ENCODE results near the gene CEP170B. TPM values are rescaled to one million over a fixed set of nuclear protein-coding genes. Genes with fewer than 3 reads are reported as not detected.

Gene CEP170B
- total and polyA plus RNA-seq, 2 donors (not counting 1 experiment from before 2014, with no cell fraction given): 4.0 to 13.9 TPM

DNA sequence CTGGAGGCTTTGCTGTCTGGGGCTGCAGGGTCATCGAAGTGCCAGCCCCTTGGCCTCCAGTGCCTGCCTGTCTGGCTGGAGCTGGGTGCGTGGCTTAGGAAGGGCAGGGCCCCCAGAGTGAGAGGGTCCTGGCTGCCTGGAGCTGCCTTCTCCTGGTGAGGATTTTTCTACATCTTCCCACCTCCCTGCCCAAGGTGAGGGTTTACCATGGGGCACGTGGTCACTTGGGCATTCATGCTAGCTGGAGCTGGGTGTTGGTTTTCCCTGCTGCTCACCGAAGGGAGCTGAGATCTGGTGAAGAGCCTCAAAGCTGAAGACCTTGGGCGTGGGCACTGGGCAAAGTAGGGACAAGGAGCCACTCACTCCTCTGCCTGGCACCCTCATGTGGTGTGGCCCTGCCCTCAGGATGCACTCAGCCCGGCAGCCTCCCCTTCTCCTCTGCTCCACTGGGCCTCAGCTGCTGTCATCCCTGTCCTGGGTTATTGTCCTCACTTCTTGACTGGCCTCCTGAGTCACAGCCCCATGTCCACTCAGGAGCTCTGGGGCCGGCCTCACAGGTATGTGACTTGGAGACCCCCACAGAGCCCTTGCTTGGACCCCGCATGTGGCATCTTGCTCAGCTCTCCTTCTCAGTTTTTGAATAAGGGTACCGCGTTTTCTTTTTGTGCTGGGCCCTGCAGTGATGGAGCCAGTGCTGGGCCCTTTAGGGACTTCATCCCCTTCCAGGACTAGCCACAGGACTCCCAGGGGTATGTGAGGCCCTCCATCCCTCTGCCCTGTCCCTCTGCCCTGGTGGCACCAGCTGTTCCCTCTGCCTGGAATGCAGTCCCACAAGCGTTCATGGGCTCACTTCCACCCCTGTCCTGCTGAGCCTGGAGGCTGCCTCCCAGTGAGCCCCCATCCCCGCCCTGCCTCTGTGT, 1.6 kb downstream of the CEP170B start:
- TF ChIP-seq, protein P1, sequence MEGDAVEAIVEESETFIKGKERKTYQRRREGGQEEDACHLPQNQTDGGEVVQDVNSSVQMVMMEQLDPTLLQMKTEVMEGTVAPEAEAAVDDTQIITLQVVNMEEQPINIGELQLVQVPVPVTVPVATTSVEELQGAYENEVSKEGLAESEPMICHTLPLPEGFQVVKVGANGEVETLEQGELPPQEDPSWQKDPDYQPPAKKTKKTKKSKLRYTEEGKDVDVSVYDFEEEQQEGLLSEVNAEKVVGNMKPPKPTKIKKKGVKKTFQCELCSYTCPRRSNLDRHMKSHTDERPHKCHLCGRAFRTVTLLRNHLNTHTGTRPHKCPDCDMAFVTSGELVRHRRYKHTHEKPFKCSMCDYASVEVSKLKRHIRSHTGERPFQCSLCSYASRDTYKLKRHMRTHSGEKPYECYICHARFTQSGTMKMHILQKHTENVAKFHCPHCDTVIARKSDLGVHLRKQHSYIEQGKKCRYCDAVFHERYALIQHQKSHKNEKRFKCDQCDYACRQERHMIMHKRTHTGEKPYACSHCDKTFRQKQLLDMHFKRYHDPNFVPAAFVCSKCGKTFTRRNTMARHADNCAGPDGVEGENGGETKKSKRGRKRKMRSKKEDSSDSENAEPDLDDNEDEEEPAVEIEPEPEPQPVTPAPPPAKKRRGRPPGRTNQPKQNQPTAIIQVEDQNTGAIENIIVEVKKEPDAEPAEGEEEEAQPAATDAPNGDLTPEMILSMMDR (conservative IDR thresholded peaks at IDR 0.05 in 1 of 2, IDR thresholded peaks at IDR 0.05 in 1 of 2; ENCODE audit: low read depth in 1 of 2, low read length in 2 of 2): no peak
- TF ChIP-seq EZH2 (IDR thresholded peaks at IDR 0.05; ENCODE audit: low read length, missing control alignments): no peak
- Histone ChIP-seq H3K79me2 (ENCODE audit: control insufficient read depth, insufficient read depth, low read length) (peaks cover 33% of the 10 kb centered on the region), H2AFZ (ENCODE audit: low read length) (no peak overlapping the region), H3K4me3 (replicated peaks in 1 of 4; ENCODE audit: control extremely low read depth in 1 of 4, insufficient read depth in 1 of 4, low read depth in 3 of 4, low read length in 4 of 4) (peak overlapping the region; percentile 44 to 88 (median 76)), H3K9ac (ENCODE audit: insufficient read depth, low read length) (peak overlapping the region; percentile 82), H3K9me3 (ENCODE audit: control insufficient read depth, insufficient read depth, low read depth, low read length) (no peaks in the 10 kb centered on the region), H3K27me3 (ENCODE audit: control insufficient read depth, insufficient read depth, low read length) (peaks cover 17% of the 10 kb centered on the region), H3K4me2 (ENCODE audit: extremely low read depth, insufficient read depth, low read length) (peak overlapping the region; percentile 92), H4K20me1 (ENCODE audit: control insufficient read depth, extremely low read depth, insufficient read depth, low read length) (no peaks in the 10 kb centered on the region), H3K36me3 (ENCODE audit: control insufficient read depth, insufficient read depth, low read length) (peaks cover 2% of the 10 kb centered on the region), H3K27ac (ENCODE audit: insufficient read depth, low read length) (peak overlapping the region; percentile 80), H3K4me1 (ENCODE audit: control insufficient read depth, extremely low read depth, insufficient read depth, low read length) (peaks cover 4% of the 10 kb centered on the region)
- no peak for DNase-seq (ENCODE audit: low read depth in 2 of 2)

- Histone ChIP-seq H3K4me3 (replicated peaks in 1 of 4; ENCODE audit: control extremely low read depth in 1 of 4, insufficient read depth in 1 of 4, low read depth in 3 of 4, low read length in 4 of 4) (peak overlapping the region in 1 of 4 experiments; percentile 76), H3K27me3 (ENCODE audit: control insufficient read depth, insufficient read depth, low read length) (peaks cover 17% of the 10 kb centered on the region), H3K4me1 (ENCODE audit: control insufficient read depth, extremely low read depth, insufficient read depth, low read length) (peaks cover 7% of the 10 kb centered on the region), H3K79me2 (ENCODE audit: control insufficient read depth, insufficient read depth, low read length) (peaks cover 40% of the 10 kb centered on the region), H3K36me3 (ENCODE audit: control insufficient read depth, insufficient read depth, low read length) (peaks cover 4% of the 10 kb centered on the region), H4K20me1 (ENCODE audit: control insufficient read depth, extremely low read depth, insufficient read depth, low read length) (no peaks in the 10 kb centered on the region), H3K9ac (ENCODE audit: insufficient read depth, low read length) (no peak overlapping the region), H3K27ac (ENCODE audit: insufficient read depth, low read length) (no peak overlapping the region), H3K9me3 (ENCODE audit: control insufficient read depth, insufficient read depth, low read depth, low read length) (no peaks in the 10 kb centered on the region), H2AFZ (ENCODE audit: low read length) (no peak overlapping the region), H3K4me2 (ENCODE audit: extremely low read depth, insufficient read depth, low read length) (peak overlapping the region; percentile 17)
- no peak for DNase-seq (ENCODE audit: low read depth in 2 of 2)
- TF ChIP-seq, protein P1 (conservative IDR thresholded peaks at IDR 0.05 in 1 of 2, IDR thresholded peaks at IDR 0.05 in 1 of 2; ENCODE audit: low read depth in 1 of 2, low read length in 2 of 2): no peak
- no peak for TF ChIP-seq EZH2 (IDR thresholded peaks at IDR 0.05; ENCODE audit: low read length, missing control alignments)
Measured at GRCh38 chr14:104867371-104868059, 2.4 kb downstream of the CEP170B start.

- Histone ChIP-seq H3K9ac (ENCODE audit: insufficient read depth, low read length) (no peak overlapping the region), H4K20me1 (ENCODE audit: control insufficient read depth, extremely low read depth, insufficient read depth, low read length) (no peaks in the 10 kb centered on the region), H3K27ac (ENCODE audit: insufficient read depth, low read length) (no peak overlapping the region), H3K27me3 (ENCODE audit: control insufficient read depth, insufficient read depth, low read length) (peaks cover 16% of the 10 kb centered on the region), H3K79me2 (ENCODE audit: control insufficient read depth, insufficient read depth, low read length) (peaks cover 40% of the 10 kb centered on the region), H2AFZ (ENCODE audit: low read length) (no peak overlapping the region), H3K4me3 (replicated peaks in 1 of 4; ENCODE audit: control extremely low read depth in 1 of 4, insufficient read depth in 1 of 4, low read depth in 3 of 4, low read length in 4 of 4) (no peak overlapping the region), H3K4me2 (ENCODE audit: extremely low read depth, insufficient read depth, low read length) (no peak overlapping the region), H3K36me3 (ENCODE audit: control insufficient read depth, insufficient read depth, low read length) (peaks cover 4% of the 10 kb centered on the region), H3K9me3 (ENCODE audit: control insufficient read depth, insufficient read depth, low read depth, low read length) (no peaks in the 10 kb centered on the region), H3K4me1 (ENCODE audit: control insufficient read depth, extremely low read depth, insufficient read depth, low read length) (peaks cover 11% of the 10 kb centered on the region)
- DNase-seq (ENCODE audit: low read depth in 2 of 2): no peak
- TF ChIP-seq EZH2 (IDR thresholded peaks at IDR 0.05; ENCODE audit: low read length, missing control alignments): no peak
- TF ChIP-seq, protein P1 (conservative IDR thresholded peaks at IDR 0.05 in 1 of 2, IDR thresholded peaks at IDR 0.05 in 1 of 2; ENCODE audit: low read depth in 1 of 2, low read length in 2 of 2): no peak
Measured at GRCh38 chr14:104868060-104868740, 3.1 kb downstream of the CEP170B start.

All from fibroblast of lung (primary cell).